Hematopoietic multipotent progenitor cell treated with erythropoietin and hydrocortisone succinate and interleukin-3 and kit ligand, for 4 days (in vitro differentiated cells): ENCODE results near the gene SURF2.
A peak's percentile ranks its signal among the peaks of the same experiment; 100 is the strongest.
"Not testable (repeated sequence)": the region's sequence is repeated elsewhere in the genome, so short reads cannot be mapped to it uniquely, and the experiment has no call there.

Source experiments
- DNase-seq: peaks from one replicate; pipeline ENCODE4 v3.0.0-alpha.2; 2015

Gene SURF2

GRCh38 chr9:133356391-133357091 is at the start of gene SURF2, which contains the start of gene SURF1:
SURF2 (plus strand) TSS chr9:133356550; CDS start chr9:133356593, 43 bp downstream.
SURF1 (minus strand) TSS chr9:133356487; CDS start chr9:133356453, 34 bp downstream.
- DNase-seq: peak; percentile 96

DNA sequence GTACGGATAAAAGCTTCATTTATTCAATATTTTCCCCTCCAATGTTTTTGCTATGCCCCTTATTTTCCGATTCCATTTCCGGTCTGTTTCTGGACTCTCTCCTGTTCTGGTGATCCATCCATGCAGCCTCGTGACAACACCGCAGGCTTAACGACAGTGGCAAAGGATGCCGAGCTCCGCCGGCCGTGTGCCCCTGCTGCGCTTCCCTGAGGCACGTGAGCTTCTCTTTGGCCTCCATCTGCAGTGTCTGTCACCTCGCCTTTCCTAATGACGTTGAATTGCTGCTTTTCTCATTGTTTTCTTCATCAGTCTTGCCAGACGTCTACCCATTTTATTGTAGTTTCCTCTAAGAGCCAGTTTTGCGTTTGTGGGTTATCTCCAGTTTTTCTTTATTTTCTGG is 49.0 kb upstream of the SURF2 start:
- DNase-seq: no peak

DNA sequence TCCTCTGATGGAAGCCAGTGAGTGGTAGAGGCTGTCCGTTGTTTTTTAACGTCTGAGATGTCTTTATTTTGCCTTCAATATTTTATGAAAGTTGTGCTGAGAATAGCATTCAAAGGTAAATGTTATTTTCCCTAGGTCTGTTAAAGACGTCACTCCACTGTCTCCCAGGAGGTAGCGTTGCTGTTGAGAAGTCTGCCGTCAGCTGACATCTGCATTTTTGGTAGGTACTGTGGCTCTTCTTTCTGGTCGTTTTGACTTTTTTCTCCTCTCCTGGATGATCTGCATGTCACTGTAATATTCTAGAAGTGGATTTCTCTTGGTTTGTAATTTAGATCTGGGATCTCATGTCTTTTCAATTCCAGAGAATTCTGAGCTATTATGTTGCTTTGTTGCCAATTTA is 46.7 kb upstream of the SURF2 start:
- DNase-seq: no peak

DNA sequence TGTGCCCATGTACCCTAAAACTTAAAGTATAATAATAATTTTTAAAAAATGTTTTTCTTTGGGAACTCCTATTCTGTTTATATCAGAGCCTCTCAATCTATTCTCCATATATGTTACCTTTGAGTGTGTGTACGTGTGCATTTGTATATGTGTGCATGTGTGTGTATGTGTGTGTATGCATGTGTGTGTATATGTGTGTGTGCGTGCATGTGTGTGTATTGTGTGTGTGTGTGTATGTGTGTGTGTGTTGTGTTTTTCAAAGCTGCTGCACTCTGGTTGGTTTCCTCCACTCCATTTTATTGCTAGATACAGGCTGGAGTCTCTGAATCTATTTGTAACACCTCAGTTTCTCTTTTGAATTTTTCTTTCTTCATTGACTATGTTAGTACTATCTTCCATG is 40.4 kb upstream of the SURF2 start:
- no peak for DNase-seq

DNA sequence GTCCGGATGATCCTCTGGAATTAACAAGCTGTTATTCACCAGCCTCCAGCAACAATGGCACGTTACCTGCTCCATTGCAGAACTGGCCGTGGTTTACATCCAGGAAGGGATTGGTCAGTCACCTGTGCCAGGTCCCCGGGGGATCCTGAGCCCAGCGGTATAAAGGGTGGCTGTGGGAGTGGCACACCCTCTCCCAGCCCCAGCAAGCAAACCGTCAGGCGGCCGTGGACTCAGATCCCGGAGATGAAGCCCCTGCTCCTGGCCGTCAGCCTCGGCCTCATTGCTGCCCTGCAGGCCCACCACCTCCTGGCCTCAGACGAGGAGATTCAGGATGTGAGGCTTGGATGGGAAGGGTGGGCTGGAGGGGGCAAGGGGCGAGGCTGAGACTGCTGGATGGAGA is 38.8 kb upstream of the SURF2 start:
- not testable (repeated sequence) for DNase-seq

DNA sequence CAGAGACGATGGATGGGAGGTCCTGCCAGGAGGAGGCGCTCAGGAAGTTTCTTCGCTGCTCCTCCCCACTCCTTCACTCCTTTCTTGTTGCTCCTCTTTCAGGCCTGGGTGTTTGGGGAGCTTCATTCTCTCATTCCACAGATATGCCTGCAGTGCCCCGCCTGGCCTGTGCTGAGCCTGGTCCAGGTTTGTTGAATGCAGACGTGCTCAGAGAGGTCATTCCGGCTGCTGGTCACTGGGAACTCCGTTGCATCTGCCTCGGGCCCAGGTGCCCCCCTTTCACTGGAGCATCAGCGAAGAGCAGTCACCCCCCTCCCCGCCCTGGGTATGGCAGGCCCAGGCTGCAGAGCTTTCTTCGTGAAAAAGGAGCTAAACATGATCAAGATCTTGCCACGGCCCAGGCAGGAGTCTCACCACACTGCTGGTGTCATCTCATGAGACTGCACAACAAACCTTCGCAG is 35.9 kb upstream of the SURF2 start:
- DNase-seq: no peak

DNA sequence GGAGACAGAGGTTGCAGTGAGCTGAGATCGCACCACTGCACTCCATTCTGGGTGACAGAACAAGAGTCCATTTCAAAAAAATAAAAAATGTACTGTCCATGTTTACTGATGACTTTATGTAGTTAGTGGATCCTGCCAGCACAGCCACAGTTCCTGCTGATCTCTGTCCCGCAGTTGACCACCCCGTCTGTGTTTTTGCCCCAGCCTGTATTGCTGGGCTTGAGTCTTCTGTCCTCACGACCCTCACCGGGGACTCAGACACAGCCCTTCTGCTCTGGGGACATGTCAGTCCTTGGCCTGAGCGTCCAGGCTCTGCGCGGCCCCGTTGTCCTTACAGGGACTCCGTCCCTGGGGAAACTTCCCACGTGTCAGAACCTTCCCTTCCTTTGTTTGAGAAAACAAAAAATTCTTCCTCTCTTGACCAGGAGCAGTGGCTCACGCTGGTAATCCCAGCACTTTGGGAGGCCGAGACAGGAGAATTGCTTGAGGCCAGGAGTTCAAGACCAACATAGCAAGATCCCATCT is 34.9 kb upstream of the SURF2 start:
- no peak for DNase-seq

DNA sequence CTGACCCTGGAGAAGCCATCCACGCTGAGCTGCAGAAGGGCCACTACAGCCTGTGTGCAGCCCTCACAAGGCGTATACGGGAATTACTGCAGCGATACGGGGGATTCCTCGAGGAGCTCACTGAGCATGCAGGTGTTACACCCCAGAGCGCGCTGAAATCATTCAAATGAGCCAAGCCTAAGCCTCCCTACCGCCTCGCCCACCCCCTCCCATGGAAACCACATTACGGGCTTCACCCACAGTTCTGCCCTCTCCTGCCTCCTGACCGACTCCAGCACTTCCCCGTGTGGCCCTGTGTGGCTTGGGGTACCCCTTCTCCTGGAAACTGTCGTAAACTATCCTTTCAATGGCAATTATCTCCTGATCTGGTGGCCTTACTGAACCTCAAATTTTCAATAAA is 33.6 kb upstream of the SURF2 start:
- DNase-seq: no peak

GRCh38 chr9:133323211-133323610 is 33.1 kb upstream of the SURF2 start:
- no peak for DNase-seq

DNA sequence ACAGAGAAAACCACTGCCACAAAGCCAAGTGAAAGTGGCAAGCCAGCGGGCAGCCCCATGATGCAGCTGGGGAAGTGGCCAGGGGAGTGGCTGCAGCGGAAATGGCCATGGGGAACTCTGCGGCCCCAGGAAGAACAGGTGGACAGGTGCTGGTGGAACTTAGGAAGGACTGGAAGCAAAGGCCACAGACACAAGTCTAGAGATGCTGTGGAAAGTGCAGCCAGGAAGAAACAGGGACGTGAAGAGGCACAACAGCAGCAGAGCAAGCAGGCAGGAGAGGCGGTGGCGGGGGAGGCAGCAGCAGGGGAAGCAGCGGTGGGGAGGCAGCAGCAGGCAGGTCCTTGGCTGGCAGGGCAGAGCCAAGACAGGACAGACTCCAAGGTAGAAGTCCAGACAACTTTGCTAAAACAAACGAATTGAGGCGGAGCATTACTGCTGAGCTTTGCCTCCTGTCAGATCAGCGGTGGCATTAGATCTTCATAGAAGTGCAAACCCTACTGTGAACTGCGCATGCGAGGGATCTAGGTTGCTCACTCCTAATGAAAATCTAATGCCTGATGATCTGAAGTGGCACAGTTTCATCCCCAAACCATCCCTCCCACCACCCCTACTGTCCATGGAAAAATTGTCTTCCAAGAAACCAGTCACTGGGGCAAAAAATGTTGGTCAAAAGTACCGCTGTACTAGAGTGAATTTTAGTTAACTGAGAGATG is 32.2 kb upstream of the SURF2 start:
- no peak for DNase-seq

GRCh38 chr9:133327021-133327420 is 29.3 kb upstream of the SURF2 start:
- DNase-seq: not testable (repeated sequence)

DNA sequence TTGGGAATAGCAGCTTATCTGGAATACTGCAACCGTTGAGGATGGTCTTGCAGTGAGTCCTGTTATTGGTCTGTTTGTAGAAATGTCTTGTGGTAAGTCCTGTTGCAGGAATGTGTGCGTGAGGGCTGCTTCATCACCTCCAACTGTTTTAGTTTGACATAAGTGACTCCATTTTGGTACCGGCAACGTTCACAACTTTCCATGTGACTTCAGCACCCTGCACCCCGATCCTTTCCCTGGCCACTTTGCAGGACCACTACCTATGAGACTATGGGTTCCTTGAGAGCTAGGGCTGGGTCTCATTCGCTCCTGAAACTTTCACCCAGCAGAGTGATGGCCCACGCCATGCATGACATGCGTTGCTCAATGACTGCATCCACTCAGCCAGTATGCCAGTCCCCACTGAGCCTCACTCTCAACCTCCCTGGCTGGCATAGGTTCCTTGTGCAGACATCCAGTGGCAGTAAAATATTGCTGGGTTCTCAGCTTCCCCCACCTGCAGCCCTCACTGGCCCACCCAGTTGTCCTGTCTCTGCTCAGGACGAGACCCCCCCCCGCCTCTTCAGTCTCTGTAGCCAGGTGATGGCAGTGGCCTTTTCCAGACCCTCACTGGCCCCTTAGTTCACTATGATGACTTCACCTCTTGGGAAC is 28.4 kb upstream of the SURF2 start:
- DNase-seq: no peak

DNA sequence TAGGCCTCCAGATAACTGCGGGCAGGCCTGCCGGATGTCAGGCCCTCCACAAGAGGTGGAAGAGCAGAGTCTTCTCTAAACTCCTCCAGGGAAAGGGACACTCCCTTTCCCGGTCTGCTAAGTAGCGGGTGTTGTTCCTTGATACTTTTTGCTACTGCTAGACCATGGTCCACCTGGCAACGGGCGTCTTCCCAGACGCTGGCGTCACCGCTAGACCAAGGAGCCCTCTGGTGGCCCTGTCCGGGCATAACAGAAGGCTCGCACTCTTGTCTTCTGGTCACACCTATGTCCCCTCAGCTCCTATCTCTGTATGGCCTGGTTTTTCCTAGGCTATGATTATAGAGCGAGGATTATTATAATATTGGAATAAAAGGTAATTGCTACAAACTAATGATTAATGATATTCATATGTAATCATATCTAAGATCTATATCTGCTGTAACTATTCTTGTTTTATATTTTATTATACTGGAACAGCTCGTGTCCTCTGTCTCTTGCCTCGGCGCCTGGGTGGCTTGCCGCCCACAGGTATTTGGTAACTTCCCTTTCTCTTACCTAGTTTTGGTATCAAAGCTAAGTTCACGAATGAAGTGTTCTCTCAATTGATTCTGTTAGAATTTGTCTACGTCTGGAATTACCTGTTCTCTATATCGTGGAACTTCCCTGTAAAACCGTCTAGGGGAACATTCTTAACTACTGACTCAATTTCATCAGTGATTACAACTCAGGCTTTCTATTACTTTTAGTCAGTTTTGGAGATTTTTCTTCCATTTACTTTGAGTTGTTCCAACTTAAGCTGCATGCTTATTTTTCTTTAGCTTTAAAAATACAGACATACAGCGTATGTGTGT is 26.8 kb upstream of the SURF2 start:
- peak; percentile 44 for DNase-seq

GRCh38 chr9:133331221-133331620 is 25.1 kb upstream of the SURF2 start:
- DNase-seq: no peak

DNA sequence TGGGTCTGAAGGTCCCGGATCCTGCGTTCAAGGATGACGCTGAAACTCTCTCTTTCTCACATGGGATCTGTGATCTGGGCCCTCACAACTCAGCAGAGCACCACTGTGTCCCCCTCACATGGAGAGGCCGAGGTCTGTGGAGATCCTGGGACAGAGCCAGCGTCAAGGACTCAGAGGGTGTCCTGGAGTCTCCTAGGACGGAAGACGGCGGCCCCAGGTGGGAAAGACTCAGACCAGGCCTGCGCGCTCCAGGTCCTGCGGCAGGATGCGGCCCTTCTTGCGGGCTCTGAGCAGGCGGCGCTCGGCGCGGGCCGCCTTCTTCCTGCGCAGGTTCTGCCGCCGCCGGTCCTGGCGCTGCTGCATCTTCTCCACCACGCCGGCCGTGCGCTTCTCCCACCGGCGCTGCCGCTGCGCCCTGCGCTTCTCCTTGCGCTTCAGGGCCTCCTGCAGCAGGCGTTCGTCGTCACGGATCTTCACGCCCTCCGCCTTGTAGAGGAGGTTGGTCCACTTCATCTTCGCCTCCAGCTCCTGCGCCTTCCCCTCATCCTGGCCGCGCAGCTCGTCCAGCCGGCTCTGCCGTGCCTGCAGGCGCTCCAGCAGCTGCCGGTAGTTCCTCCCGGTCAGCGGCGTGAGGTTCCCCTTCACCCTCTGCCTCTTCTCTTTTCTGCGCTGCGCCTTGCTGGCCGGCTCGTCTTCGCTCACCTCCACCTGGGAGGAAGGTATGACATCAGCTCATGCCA is 24.5 kb upstream of the SURF2 start:
- DNase-seq: no peak

DNA sequence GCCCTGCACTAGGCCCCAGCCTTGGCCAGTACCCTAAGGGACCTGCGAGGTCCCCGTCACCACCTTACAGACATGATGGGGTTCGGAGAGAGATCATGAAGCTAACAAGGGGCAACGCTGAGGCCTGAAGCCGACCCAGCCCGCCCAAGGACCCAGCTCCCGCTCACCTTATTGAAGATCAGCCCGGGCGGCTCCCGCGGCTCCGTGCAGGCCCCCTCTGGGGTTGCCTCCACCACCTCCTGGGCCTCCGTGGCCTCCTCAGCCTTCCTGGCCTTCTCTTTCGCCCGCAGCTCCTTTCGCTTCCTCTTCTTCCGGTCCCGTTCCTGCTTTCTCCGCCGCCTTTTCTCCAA is 24.0 kb upstream of the SURF2 start:
- DNase-seq: no peak

GRCh38 chr9:133333011-133333410 is 23.3 kb upstream of the SURF2 start:
- DNase-seq: no peak

GRCh38 chr9:133333566-133333965 is 22.8 kb upstream of the SURF2 start:
- no peak for DNase-seq

GRCh38 chr9:133334161-133334560 is 22.2 kb upstream of the SURF2 start:
- DNase-seq: peak; percentile 41

DNA sequence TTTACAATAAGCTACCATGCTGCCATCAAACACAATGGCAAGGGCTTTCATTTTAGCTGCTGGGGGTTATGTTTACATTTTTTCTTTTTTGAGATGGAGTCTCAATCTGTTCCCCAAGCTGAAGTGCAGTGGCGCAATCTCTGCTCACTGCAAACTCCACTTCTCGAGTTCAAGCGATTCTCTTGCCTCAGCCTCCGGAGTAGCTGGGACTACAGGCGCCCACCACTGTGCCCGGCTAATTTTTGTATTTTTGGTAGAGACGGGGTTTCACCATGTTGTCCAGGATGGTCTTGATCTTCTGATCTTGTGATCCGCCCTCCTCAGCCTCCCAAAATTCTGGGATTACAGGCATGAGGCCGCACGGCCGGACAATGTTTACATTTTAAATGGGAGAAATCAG is 21.5 kb upstream of the SURF2 start:
- DNase-seq: not testable (repeated sequence)

DNA sequence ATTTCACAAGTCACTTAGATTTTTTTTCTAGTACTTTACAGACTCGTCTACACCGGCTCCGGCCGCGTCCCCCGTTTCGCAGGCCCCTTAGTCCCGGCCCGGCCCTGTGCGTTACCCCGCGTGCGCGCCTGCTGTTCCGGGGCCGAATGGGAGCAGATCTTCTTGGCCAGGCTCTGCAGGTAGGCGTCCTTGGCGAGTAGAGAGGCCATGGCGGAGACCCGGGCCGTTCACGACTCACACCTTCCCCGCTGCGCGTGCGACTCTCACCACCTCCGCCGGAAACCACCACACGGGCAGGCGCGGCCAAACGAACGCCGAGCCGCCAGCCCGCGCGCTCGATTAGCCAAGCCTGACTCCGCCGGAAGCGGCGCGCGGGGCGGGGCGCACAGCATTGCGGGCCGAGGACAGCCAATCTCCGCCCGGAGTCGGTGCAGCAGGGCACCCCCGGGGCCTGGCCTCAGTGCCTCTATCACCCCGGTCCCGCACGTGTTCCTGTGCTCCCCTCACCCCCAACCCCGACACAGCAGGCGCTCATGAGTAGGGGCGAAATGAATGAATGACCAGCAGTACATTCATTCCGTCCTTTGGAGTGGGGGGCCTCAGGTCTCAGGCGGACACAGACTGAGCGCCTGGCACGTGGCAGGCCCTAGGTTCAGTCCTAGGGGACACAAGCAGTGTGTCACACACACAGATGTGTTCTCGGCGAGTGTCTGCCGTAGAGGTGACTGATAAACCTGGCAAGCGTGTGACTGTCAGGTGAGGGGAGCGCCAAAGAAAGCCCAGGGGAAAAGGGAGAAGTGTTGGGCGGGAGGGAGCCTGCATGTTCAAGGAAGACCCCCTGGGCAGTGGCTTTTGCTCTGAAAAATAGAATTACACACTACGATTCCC is 20.2 kb upstream of the SURF2 start, which contains the start of gene SURF6:
SURF6 (minus strand) TSS at position 265 of the 888 bp plus-strand sequence; CDS start at position 209, 56 bp downstream.
- peak; percentile 97 for DNase-seq
